Measurements from ENCODE around the gene KAZN.

KAZN gene

GRCh38 chr1:14590411-14591180 lies 7.9 kb upstream of the KAZN start:
- DNase-seq, result no peak

GRCh38 chr1:14591600-14591999 lies 6.9 kb upstream of the KAZN start:
- no peak for DNase-seq

- no peak for DNase-seq
Observed at GRCh38 chr1:14592004-14592631, 6.4 kb upstream of the KAZN start.

GRCh38 chr1:14593302-14593701 lies 5.2 kb upstream of the KAZN start:
- DNase-seq, result no peak

- no peak for DNase-seq
Observed at GRCh38 chr1:14594045-14594444, 4.4 kb upstream of the KAZN start.

GRCh38 chr1:14596591-14596990 lies 1.9 kb upstream of the KAZN start:
- no peak for DNase-seq

GRCh38 chr1:14597343-14598006 lies 1.0 kb upstream of the KAZN start:
- DNase-seq, result no peak

- no peak for DNase-seq
Observed at GRCh38 chr1:14598007-14598497, 433 bp upstream of the KAZN start.

- no peak for DNase-seq
Observed at GRCh38 chr1:14599183-14599791, 802 bp downstream of the KAZN start.

GRCh38 chr1:14599800-14600199 lies 1.3 kb downstream of the KAZN start:
- DNase-seq, result no peak

GRCh38 chr1:14600405-14601112 lies 2.1 kb downstream of the KAZN start:
- DNase-seq, result no peak

- DNase-seq, result no peak
Observed at GRCh38 chr1:14602136-14602535, 3.7 kb downstream of the KAZN start.

GRCh38 chr1:14603645-14604044 lies 5.2 kb downstream of the KAZN start:
- DNase-seq, result no peak

GRCh38 chr1:14604414-14604813 lies 5.9 kb downstream of the KAZN start:
- no peak for DNase-seq

- no peak for DNase-seq
Observed at GRCh38 chr1:14605945-14606344, 7.5 kb downstream of the KAZN start.

GRCh38 chr1:14606632-14607031 lies 8.1 kb downstream of the KAZN start:
- no peak for DNase-seq

- no peak for DNase-seq
Observed at GRCh38 chr1:14607295-14607694, 8.8 kb downstream of the KAZN start.

- no peak for DNase-seq
Observed at GRCh38 chr1:14608308-14608707, 9.8 kb downstream of the KAZN start.

- no peak for DNase-seq
Observed at GRCh38 chr1:14610761-14611160, 12.3 kb downstream of the KAZN start.

- DNase-seq, result no peak
Observed at GRCh38 chr1:14611792-14612191, 13.3 kb downstream of the KAZN start.

GRCh38 chr1:14612256-14612655 lies 13.8 kb downstream of the KAZN start:
- DNase-seq, result no peak

GRCh38 chr1:14613926-14614325 lies 15.4 kb downstream of the KAZN start:
- no peak for DNase-seq

GRCh38 chr1:14614341-14614740 lies 15.9 kb downstream of the KAZN start:
- no peak for DNase-seq

All from activated T-cell treated with anti-CD3 and anti-CD28 coated beads for 4 hours (primary cell).